ENCODE measurements around the gene GTF2IRD1.
"Not testable (repeated sequence)": the region's sequence is repeated elsewhere in the genome, so short reads cannot be mapped to it uniquely, and the experiment has no call there.

GTF2IRD1 gene

GRCh38 chr7:74453322-74454011, at the start of gene GTF2IRD1:
GTF2IRD1 (plus strand) TSS chr7:74453906; CDS start chr7:74508081, 54,175 bp downstream.
- peak; percentile 37 for DNase-seq

- DNase-seq = no peak
Observed at GRCh38 chr7:74404388-74404700, 49.4 kb upstream of the GTF2IRD1 start.

GRCh38 chr7:74404741-74405140, 49.0 kb upstream of the GTF2IRD1 start:
- DNase-seq = no peak

- no peak for DNase-seq
Observed at GRCh38 chr7:74405191-74405898, 48.4 kb upstream of the GTF2IRD1 start.

GRCh38 chr7:74405899-74406512, 47.7 kb upstream of the GTF2IRD1 start:
- DNase-seq = no peak

- DNase-seq = no peak
Observed at GRCh38 chr7:74407958-74408357, 45.7 kb upstream of the GTF2IRD1 start.

- no peak for DNase-seq
Observed at GRCh38 chr7:74409571-74409970, 44.1 kb upstream of the GTF2IRD1 start.

GRCh38 chr7:74410772-74411171, 42.9 kb upstream of the GTF2IRD1 start:
- DNase-seq = no peak

- DNase-seq = not testable (repeated sequence)
Observed at GRCh38 chr7:74411571-74411970, 42.1 kb upstream of the GTF2IRD1 start.

GRCh38 chr7:74412056-74412455, 41.6 kb upstream of the GTF2IRD1 start:
- no peak for DNase-seq

- no peak for DNase-seq
Observed at GRCh38 chr7:74412603-74413002, 41.1 kb upstream of the GTF2IRD1 start.

- DNase-seq = not testable (repeated sequence)
Observed at GRCh38 chr7:74414595-74415333, 38.9 kb upstream of the GTF2IRD1 start.

- DNase-seq = peak; percentile 26
Observed at GRCh38 chr7:74417419-74417971, 36.2 kb upstream of the GTF2IRD1 start.

GRCh38 chr7:74418076-74418475, 35.6 kb upstream of the GTF2IRD1 start:
- DNase-seq = no peak

GRCh38 chr7:74418538-74418937, 35.2 kb upstream of the GTF2IRD1 start:
- DNase-seq = no peak

GRCh38 chr7:74419232-74419631, 34.5 kb upstream of the GTF2IRD1 start:
- DNase-seq = not testable (repeated sequence)

GRCh38 chr7:74420006-74420405, 33.7 kb upstream of the GTF2IRD1 start:
- no peak for DNase-seq

- no peak for DNase-seq
Observed at GRCh38 chr7:74424291-74424880, 29.3 kb upstream of the GTF2IRD1 start.

- DNase-seq = no peak
Observed at GRCh38 chr7:74428023-74428422, 25.7 kb upstream of the GTF2IRD1 start.

- no peak for DNase-seq
Observed at GRCh38 chr7:74429153-74429747, 24.5 kb upstream of the GTF2IRD1 start.

- not testable (repeated sequence) for DNase-seq
Observed at GRCh38 chr7:74430409-74430808, 23.3 kb upstream of the GTF2IRD1 start.

- no peak for DNase-seq
Observed at GRCh38 chr7:74430961-74431466, 22.7 kb upstream of the GTF2IRD1 start.
